GM21423 (cell line): ENCODE results near the gene PCDHGA10.
A peak's percentile ranks its signal among the peaks of the same experiment; 100 is the strongest.
"Not testable (repeated sequence)": the region's sequence is repeated elsewhere in the genome, so short reads cannot be mapped to it uniquely, and the experiment has no call there.

Source experiments
- ATAC-seq: cut with Tn5 transposase; IDR thresholded peaks from one replicate; pipeline ENCODE4 v1.9.1; 2021; ENCODE audit warnings: mild to moderate bottlenecking, moderate library complexity; ENCODE audit not compliant: unreplicated experiment

Gene PCDHGA10

DNA sequence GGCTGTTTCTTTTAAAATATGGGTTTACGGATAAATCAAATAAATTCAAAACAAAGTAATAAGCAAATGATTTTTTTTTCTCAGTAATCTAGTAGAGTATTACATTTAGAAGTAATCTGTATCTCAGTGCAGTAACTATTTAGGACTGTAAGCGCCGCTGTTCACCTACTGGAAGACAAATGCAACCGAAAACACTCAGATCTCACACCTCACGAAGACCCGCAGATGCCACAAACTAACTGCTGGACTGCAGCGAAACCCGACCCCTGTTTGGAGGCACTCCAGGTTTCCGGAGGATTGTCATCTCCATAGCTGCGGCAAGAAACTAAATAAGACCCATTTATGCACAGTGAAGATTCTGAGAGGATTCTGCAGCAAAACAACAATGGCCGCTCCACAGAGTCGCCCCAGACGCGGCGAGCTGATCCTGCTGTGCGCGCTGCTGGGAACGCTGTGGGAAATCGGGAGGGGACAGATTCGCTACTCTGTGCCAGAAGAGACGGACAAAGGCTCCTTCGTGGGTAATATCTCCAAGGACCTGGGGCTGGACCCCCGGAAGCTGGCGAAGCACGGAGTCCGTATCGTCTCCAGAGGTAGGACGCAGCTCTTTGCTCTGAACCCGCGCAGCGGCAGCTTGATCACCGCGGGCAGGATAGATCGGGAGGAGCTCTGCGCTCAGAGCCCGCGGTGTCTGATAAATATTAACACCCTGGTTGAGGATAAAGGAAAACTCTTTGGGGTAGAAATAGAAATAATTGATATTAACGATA lies 20.2 kb upstream of the PCDHGA10 start, which contains the start of gene PCDHGA8:
PCDHGA8 (plus strand) TSS at position 205 of the 770 bp plus-strand sequence; CDS start at position 386, 181 bp downstream.
- no peak for ATAC-seq

DNA sequence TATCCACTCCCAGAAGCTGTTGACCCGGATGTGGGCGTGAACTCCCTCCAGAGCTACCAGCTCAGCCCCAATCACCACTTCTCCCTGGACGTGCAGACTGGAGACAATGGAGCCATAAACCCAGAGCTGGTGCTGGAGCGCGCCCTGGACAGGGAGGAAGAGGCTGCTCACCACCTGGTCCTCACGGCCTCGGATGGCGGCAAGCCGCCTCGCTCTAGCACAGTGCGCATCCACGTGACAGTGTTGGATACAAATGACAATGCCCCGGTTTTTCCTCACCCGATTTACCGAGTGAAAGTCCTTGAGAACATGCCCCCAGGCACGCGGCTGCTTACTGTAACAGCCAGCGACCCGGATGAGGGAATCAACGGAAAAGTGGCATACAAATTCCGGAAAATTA lies 19.5 kb upstream of the PCDHGA10 start:
- no peak for ATAC-seq

DNA sequence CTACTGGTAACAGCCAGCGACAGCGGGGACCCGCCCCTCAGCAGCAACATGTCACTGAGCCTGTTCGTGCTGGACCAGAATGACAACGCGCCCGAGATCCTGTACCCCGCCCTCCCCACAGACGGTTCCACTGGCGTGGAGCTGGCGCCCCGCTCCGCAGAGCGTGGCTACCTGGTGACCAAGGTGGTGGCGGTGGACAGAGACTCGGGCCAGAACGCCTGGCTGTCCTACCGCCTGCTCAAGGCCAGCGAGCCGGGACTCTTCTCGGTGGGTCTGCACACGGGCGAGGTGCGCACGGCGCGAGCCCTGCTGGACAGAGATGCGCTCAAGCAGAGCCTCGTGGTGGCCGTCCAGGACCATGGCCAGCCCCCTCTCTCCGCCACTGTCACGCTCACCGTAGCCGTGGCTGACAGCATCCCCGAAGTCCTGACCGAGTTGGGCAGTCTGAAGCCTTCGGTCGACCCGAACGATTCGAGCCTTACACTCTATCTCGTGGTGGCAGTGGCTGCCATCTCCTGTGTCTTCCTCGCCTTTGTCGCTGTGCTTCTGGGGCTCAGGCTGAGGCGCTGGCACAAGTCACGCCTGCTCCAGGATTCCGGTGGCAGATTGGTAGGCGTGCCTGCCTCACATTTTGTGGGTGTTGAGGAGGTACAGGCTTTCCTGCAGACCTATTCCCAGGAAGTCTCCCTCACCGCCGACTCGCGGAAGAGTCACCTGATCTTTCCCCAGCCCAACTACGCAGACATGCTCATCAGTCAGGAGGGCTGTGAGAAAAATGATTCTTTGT lies 18.2 kb upstream of the PCDHGA10 start:
- ATAC-seq, result not testable (repeated sequence)

DNA sequence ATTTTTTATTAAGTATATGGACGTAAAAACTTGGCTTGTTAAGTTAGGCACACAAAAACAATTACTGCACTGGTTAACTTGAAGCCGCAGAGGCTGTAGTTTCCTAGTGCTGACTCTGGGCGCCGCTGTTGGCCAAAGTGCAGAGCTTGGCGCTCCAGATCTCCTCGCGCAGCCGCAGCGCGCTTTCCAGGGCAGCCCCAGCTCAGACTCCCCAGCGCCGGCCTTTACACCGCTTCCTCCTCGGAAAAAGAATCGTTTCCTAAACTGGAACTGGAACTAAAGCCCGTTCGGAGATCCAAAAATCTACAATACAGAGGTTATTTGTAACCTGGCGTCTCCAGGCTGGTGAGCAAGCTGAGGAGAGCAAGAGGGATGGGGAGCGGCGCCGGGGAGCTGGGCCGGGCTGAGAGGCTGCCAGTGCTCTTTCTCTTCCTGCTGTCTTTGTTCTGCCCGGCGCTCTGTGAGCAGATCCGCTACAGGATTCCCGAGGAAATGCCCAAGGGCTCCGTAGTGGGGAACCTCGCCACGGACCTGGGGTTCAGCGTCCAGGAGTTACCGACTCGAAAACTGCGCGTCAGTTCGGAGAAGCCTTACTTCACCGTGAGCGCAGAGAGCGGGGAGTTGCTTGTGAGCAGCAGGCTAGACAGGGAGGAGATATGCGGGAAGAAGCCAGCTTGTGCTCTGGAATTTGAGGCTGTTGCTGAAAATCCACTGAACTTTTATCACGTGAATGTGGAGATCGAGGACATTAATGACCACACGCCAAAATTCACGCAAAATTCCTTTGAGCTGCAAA lies 14.8 kb upstream of the PCDHGA10 start, which contains the start of gene PCDHGB5:
PCDHGB5 (plus strand) TSS at position 192 of the 796 bp plus-strand sequence; CDS start at position 373, 181 bp downstream.
- peak; percentile 90 for ATAC-seq

DNA sequence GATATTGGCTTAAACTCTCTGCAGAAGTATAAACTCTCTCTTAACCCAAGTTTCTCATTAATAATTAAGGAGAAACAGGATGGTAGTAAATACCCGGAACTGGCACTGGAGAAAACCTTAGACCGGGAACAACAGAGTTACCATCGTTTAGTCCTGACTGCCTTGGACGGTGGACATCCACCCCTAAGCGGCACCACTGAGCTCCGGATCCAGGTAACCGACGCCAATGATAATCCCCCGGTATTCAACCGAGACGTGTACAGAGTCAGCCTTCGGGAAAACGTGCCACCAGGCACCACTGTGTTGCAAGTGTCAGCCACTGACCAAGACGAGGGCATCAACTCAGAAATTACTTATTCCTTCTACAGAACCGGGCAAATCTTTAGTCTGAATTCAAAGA lies 14.2 kb upstream of the PCDHGA10 start:
- ATAC-seq, result no peak

DNA sequence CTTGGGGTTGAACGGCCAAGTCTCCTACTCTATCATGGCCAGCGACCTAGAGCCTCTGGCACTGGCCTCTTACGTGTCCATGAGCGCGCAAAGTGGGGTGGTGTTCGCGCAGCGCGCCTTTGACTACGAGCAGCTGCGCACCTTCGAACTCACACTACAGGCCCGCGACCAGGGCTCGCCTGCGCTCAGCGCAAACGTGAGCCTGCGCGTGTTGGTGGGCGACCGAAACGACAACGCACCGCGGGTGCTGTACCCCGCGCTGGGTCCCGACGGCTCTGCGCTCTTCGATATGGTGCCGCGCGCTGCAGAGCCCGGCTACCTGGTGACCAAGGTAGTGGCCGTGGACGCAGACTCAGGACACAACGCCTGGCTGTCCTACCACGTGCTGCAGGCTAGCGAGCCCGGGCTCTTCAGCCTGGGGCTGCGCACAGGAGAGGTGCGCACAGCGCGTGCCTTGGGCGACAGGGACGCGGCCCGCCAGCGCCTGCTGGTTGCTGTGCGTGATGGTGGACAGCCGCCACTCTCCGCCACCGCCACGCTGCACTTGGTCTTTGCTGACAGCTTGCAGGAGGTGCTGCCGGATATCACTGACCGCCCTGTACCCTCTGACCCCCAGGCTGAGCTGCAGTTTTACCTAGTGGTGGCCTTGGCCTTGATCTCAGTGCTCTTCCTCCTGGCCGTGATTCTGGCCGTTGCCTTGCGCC lies 13.1 kb upstream of the PCDHGA10 start:
- no peak for ATAC-seq

DNA sequence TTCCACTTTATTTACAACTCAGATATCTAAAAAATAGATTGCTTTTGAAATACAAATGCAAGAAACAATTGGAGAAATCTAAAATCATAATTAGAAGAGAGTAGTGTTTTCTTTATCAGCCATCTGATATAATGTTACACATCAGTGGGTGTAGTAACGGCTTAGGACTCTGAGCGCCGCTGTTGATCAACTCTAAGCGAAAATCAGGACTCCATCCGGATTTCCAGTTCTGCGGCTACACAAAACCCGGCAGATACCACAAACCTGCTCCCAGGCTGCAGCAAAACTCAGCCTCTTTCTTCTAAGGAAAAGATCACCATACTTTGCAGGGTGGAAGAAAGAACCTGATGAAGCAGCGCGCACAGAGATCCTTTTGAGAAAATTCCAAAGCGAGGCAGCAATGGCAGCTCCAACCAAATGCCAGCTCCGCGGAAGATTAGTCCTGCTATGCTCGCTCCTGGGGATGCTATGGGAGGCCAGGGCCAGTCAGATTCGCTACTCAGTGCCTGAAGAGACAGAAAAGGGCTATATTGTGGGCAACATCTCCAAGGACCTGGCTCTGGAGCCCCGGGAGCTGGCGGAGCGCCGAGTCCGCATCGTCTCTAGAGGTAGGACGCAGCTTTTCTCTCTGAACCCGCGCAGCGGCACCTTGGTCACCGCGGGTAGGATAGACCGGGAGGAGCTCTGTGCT lies 10.1 kb upstream of the PCDHGA10 start, which contains the start of gene PCDHGA9:
PCDHGA9 (plus strand) TSS at position 226 of the 691 bp plus-strand sequence; CDS start at position 401, 175 bp downstream.
- ATAC-seq, result no peak

DNA sequence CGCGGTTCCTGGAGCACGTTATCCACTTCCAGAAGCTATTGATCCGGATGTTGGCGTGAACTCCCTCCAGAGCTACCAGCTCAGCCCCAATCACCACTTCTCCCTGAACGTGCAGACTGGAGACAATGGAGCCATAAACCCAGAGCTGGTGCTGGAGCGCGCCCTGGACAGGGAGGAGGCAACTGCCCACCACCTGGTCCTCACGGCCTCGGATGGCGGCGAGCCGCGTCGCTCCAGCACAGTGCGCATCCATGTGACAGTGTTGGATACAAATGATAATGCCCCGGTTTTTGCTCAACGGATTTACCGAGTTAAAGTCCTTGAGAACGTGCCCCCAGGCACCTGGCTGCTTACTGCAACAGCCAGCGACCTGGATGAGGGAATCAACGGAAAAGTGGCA lies 9.4 kb upstream of the PCDHGA10 start:
- ATAC-seq, result no peak

DNA sequence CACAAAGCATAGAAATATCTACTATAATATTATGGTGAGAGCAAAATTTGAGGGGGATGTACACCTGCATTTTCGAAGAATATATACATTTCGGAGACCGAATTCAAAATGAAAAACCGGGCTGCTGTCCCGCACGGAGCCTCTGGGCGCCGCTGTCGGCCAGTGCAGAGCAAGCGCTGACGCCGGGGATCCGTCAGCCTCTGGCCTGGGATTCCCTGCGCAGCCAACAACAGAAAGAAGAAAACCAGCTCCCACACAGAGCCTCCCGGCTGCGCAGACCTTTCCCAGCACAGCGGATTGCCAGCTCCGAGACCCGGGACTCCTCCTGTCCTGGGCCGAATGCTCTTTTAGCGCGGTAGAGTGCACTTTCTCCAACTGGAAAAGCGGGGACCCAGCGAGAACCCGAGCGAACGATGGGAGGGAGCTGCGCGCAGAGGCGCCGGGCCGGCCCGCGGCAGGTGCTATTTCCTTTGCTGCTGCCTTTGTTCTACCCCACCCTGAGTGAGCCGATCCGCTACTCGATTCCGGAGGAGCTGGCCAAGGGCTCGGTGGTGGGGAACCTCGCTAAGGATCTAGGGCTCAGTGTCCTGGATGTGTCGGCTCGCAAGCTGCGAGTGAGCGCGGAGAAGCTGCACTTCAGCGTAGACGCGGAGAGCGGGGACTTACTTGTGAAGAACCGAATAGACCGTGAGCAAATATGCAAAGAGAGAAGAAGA lies 4.8 kb upstream of the PCDHGA10 start, which contains the start of gene PCDHGB6:
PCDHGB6 (plus strand) TSS at position 232 of the 716 bp plus-strand sequence; CDS start at position 414, 182 bp downstream.
- ATAC-seq, result peak; percentile 51

DNA sequence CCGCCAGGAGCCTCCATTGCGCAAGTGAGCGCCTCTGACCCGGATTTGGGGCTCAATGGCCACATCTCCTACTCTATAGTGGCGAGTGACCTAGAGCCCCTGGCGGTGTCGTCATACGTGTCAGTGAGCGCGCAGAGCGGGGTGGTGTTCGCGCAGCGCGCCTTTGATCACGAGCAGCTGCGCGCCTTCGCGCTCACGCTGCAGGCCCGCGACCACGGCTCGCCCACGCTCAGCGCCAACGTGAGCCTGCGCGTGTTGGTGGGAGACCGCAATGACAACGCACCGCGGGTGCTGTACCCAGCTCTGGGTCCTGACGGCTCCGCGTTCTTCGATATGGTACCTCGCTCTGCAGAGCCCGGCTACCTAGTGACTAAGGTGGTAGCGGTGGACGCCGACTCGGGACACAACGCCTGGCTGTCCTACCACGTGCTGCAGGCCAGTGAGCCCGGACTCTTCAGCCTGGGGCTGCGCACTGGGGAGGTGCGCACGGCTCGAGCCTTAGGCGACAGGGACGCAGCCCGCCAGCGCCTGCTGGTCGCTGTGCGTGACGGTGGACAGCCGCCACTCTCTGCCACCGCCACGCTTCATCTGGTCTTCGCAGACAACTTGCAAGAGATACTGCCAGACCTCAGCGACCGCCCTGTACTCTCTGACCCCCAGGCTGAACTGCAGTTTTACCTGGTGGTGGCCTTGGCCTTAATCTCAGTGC lies 3.0 kb upstream of the PCDHGA10 start:
- ATAC-seq, result no peak

DNA sequence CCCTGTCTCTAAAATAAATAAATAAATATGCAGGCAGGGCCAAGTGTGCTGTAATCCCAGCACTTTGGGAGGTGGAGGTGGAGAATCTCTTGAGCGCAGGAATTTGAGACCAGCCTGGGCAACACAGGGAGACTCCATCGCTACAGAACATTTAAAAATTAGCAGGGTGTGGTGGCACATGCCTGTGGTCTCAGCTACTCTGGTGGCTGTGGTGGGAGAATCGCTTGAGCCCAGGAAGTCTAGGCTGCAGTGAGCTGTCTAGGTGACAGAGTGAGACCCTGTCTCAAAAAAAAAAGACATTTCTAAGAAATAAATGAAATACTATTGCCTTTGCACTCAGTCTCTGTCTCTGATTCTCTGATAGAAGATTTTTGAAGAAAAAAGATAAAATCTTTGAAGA lies 1.2 kb upstream of the PCDHGA10 start:
- ATAC-seq, result no peak

DNA sequence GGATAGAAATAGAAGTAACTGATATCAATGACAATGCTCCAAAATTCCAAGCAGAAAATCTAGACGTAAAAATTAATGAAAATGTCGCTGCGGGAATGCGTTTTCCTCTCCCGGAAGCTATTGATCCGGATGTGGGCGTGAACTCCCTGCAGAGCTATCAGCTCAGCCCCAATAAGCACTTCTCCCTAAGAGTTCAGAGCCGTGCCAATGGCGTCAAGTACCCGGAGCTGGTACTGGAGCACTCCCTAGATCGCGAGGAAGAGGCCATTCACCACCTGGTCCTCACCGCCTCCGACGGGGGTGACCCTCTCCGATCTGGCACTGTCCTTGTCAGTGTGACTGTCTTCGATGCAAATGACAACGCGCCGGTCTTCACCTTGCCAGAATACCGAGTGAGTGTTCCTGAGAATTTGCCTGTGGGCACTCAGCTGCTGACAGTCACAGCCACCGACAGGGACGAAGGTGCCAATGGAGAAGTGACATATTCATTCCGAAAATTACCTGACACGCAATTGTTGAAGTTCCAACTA lies 818 bp downstream of the PCDHGA10 start:
- no peak for ATAC-seq

DNA sequence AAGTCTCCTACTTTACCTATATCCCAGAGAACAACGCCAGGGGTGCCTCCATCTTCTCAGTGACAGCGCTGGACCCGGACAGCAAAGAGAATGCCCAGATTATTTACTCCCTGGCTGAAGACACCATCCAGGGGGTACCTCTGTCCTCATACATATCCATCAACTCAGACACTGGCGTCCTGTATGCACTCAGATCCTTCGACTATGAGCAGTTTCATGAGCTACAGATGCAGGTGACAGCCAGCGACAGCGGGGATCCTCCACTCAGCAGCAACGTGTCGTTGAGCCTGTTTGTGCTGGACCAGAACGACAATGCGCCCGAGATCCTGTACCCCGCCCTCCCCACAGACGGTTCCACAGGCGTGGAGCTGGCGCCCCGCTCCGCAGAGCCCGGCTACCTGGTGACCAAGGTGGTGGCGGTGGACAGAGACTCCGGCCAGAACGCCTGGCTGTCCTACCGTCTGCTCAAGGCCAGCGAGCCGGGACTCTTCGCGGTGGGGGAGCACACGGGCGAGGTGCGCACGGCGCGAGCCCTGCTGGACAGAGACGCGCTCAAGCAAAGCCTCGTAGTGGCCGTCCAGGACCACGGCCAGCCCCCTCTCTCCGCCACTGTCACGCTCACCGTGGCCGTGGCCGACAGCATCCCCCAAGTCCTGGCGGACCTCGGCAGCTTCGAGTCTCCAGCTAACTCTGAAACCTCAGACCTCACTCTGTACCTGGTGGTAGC lies 1.9 kb downstream of the PCDHGA10 start:
- not testable (repeated sequence) for ATAC-seq

DNA sequence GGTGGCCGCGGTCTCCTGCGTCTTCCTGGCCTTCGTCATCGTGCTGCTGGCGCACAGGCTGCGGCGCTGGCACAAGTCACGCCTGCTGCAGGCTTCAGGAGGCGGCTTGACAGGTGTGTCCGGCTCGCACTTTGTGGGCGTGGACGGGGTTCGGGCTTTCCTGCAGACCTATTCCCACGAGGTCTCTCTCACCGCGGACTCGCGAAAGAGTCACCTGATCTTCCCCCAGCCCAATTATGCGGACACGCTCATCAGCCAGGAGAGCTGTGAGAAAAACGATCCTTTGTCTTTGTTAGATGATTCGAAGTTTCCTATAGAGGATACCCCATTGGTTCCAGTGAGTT lies 2.5 kb downstream of the PCDHGA10 start:
- not testable (repeated sequence) for ATAC-seq

DNA sequence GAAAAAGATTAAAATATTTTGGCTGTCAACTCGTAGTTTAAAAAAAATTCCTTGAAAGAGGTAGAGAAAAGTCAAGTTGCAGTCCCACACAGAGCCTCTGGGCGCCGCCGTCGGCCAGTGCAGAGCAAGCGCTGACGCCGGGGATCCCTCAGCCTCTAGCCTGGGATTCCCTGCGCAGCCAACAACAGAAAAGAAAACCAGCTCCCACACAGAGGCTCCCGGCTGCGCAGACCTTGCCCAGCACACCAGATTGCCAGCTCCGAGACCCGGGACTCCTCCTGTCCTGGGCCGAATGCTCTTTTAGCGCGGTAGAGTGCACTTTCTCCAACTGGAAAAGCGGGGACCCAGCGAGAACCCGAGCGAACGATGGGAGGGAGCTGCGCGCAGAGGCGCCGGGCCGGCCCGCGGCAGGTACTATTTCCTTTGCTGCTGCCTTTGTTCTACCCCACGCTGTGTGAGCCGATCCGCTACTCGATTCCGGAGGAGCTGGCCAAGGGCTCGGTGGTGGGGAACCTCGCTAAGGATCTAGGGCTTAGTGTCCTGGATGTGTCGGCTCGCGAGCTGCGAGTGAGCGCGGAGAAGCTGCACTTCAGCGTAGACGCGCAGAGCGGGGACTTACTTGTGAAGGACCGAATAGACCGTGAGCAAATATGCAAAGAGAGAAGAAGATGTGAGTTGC lies 4.8 kb downstream of the PCDHGA10 start, which contains the start of gene PCDHGB7:
PCDHGB7 (plus strand) TSS at position 184 of the 679 bp plus-strand sequence; CDS start at position 367, 183 bp downstream.
- peak; percentile 75 for ATAC-seq

DNA sequence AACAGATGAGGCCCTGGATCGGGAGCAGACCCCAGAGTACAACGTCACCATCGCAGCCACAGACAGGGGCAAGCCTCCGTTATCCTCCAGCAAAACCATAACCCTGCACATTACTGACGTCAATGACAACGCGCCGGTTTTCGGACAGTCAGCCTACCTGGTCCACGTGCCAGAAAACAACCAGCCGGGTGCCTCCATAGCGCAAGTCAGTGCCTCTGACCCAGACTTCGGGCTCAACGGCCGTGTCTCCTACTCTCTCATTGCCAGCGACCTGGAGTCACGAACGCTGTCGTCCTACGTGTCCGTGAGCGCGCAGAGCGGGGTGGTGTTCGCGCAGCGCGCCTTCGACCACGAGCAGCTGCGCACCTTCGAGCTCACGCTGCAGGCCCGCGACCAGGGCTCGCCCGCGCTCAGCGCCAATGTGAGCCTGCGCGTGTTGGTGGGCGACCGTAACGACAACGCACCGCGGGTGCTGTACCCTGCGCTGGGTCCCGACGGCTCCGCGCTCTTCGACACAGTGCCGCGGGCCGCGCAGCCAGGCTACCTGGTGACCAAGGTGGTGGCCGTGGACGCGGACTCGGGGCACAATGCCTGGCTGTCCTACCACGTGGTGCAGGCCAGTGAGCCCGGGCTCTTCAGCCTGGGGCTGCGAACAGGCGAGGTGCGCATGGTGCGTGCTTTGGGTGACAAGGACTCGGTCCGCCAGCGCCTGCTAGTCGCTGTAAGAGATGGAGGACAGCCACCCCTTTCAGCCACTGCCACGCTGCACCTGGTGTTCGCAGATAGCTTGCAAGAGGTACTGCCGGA lies 6.5 kb downstream of the PCDHGA10 start:
- no peak for ATAC-seq
